ENCODE measurements around the gene ABHD8.

GRCh38 chr19:17336872-17337674 is 33.8 kb upstream of the ABHD8 start, which contains the start of gene GTPBP3:
- no peak for TF ChIP-seq CTCF (IDR thresholded peaks at IDR 0.05)
- TF ChIP-seq POLR2A (IDR thresholded peaks at IDR 0.05): peak in 1 of 2 donors; percentile 8

Measured in heart left ventricle (tissue), 13 donors.